ENCODE measurements around the gene KLHL29.

Gene KLHL29

DNA sequence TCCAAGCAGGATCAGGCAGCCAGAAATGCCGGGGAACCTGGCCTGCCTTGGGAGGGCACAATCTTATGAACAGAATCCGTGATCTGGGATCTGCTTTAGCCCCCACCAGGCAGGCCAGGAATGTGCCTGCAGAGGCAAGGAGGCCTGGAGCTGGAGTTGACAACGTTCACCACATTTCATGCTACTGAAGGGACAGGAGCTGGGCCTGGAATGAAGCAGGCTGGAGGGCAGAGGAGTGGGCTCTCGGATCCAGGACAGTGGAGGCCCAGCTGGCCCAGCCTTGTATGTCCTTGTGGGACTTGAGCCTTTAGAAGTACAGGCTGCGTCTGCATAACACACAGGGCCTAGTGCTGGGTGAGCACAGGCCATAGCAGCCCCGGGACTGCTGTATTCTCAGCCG, 91.8 kb downstream of the KLHL29 start:
- no peak for DNase-seq (ENCODE audit: low read depth in 2 of 2)

DNA sequence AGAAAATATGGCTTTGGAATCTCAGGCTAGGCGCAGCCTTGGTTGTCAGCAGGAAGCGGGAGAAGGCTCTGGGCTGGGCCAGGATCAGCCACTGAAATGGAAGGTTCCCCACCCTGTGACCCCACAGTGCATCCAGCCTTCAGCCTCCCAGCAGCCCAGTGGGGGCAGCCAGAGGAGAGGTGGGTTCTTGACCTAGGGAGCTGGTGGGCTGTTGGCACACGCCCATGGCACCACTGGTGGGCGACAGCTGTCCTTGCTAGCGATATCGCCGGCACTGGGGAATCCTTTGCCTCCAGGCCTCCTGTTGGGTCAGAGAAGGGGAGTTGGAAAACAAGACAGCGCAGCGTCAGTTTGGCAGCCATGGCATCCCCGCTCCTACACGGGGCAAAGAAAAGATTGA, 92.4 kb downstream of the KLHL29 start:
- DNase-seq (ENCODE audit: low read depth in 2 of 2), result no peak

DNA sequence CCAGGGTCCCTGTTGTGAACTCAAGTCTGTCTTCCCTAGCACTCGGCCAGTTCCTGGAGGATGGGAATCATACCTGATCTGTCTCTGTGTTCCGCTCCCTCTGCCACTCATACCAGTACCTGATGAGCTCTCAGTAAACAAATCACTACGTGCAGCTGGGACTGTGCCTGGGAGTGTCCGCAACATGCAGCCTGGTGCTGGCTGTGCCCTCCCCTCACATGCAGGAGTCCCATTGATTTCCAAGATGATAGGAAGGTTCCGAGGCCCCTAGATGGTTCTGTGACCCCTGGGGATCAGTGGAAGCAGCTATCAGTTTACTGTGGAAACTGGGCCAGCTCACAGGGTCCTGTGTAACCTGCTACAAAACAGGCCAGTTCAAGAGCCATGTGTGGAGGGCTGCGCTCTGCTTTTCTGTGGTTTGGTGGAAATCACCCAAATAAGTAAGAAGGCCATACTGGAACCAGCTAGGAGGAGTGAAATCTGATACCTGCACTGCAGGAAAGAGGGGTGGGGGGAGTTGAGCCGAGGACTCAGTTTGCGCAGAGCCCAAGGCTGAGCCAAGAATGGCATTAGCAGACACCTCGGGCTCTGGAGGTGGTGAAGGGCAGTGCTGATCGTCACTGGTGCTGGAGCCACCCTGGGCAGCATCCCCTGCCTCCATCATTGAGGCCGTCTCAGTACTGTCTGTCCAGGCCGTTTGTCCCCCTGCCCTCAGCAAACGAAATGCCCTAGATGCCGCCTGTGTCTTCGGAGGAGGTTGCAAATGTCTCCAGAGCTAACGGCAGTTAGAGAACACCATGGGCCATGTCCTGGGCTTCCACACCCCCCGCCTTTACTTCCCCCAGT, 93.3 kb downstream of the KLHL29 start:
- no peak for DNase-seq (ENCODE audit: low read depth in 2 of 2)

- no peak for DNase-seq (ENCODE audit: low read depth in 2 of 2)
These were observed 94.1 kb downstream of the KLHL29 start for GRCh38 chr2:23478933-23479683.

DNA sequence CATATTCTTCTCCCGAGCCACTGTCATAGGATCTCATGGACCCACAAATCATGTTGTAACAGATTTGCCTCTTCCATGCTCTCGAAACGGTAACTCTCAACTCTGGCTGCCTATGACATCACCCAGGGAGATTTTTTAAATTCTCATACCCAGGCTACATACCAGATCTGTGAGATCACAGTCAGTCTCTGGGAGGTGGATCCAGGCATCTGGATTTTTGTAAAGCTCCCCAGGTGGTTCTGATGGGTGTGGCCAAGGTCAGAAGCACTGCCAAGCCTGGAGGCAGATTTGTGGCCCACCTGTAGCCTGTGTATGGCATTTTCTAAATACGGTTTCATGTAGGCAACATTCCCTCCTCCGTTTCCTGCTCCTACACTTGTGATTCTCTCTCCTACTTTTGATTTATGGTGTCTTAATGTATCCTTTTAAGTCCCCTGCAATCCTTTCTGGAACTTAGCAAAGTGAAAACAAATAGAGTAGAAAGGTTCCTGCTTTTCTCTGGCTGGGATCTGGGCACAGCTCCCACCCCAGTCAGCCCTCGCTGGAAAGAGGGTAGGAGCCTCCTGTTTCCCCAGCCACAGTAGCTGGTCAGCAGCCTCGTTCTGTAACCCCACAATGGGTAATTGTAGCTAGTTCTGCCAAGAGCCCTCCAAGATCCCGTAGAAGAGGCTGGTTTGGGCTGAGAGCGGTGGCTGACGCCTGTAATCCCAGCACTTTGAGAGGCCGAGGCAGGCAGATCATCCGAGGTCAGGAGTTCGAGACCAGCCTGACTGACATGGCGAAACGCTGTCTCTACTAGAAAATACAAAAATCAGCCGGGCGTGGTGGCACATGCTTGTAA, 96.2 kb downstream of the KLHL29 start:
- DNase-seq (ENCODE audit: low read depth in 2 of 2), result no peak

DNA sequence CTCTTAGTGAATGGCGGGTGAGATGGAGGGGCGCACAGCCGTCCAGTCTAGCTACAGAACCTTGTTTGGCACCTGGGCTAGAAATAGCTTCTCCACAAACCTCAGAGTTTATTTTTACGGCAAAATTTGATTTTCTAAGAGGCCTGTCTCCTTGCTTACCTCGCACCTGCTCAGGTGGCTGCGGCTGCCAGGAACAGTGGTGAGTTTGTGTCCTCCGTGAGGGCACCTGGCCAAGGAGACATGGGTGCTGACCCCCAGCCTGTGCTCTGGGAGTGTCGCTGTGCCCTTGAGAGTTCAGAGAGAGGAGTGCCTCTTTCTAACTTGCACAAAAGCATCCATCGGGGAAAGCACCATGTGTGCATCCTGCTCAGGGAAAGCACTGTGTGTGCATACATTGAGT, 97.2 kb downstream of the KLHL29 start:
- DNase-seq (ENCODE audit: low read depth in 2 of 2), result no peak

DNA sequence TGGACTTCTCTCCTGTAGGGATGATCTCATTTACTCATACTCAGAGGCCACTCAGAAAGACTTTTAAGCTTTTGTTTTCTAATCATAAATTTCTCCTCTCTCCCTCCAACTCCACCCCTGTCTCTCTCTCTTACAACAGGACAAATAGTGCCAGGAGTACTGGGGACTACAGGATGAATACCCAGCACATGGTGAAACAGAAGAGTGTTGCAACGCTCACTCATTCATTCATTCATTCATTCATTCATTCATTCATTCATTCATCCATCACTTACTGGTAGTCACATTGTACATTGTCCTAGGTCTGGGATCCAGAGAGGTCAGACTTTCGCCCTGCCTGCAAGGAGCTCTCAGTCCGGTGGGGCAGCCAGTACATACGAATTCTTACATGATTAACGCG, 97.6 kb downstream of the KLHL29 start:
- DNase-seq (ENCODE audit: low read depth in 2 of 2), result no peak

DNA sequence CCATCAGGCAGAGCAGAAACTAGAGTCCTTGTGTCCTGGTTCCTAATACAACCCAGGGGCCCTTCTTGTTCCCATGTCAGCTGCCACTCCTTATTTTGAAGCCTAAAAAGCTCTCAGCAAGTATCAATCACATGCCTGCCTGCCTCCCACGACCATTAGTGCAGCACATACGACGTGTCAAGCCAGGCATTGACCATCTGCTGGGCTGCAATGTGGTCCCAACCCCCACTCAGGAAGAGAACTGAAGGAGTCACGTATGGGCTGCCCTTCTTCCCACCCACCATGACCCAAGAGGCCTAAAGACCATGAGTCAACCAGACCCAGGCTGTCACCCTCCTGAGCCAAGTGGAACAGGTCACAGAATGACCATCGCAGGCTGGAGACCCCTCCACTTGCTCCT, 98.8 kb downstream of the KLHL29 start:
- no peak for DNase-seq (ENCODE audit: low read depth in 2 of 2)

GRCh38 chr2:23484275-23484674, 99.3 kb downstream of the KLHL29 start:
- DNase-seq (ENCODE audit: low read depth in 2 of 2), result no peak

DNA sequence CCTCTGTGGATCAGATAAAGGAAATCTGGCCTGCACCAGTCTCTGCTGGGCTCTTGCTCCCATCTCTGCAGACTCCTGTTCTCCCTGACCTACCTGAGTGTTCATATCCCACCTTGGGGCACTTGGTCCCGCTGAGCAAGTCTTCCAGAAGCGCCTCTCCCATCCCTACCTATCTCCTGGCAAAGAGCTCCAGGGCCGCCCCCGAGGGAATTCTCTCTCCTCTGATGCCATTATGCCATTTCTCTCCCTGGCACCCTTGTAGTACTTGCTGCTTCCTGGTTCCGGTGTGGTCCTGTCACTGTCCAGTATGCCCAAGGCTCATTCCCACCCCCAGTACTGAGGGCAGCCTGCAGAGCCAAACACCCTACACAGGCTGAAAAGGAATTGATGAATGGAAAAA, 99.8 kb downstream of the KLHL29 start:
- DNase-seq (ENCODE audit: low read depth in 2 of 2), result no peak

- no peak for DNase-seq (ENCODE audit: low read depth in 2 of 2)
These were observed 100.3 kb downstream of the KLHL29 start for GRCh38 chr2:23485261-23485660.

GRCh38 chr2:23485841-23486683, 101.1 kb downstream of the KLHL29 start:
- no peak for DNase-seq (ENCODE audit: low read depth in 2 of 2)

GRCh38 chr2:23486684-23487075, 101.7 kb downstream of the KLHL29 start:
- no peak for DNase-seq (ENCODE audit: low read depth in 2 of 2)

DNA sequence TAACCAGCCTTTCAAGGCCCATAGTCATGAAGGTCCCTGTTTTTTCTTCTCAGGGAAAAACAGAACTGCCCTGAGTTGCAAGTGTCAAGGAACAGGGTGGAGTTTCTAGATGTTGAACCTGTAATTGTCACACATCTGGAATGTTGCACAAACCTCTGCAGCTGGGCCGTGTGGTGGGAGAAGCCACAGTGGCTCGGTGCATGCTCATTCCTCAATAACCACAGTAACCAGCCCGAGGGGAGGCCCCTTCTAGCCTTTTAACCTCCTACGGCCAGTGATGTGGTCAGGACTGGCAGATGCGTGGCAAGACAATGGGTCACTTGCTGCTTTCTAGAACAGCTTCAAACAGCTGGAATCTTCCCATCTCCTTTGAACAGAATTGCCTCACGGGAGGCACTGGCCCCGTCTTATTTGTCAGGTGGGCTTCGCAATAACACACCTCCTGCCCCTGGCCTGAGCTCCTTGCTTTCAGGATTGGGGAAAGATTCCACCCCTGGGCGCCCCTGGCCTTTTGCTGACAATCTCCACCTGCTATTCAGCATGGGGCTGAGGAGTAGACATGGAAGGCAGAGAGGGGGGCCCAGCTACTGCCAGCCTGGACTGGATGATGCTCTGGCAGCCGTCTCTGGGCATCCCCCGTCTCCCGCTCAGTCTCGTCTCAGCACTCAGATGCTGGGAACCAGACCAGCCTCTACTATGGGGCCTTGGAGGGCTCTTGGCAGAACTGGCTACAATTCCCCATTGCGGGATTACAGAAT, 102.9 kb downstream of the KLHL29 start:
- no peak for DNase-seq (ENCODE audit: low read depth in 2 of 2)

- DNase-seq (ENCODE audit: low read depth in 2 of 2), result no peak
These were observed 103.6 kb downstream of the KLHL29 start for GRCh38 chr2:23488584-23488983.

- no peak for DNase-seq (ENCODE audit: low read depth in 2 of 2)
These were observed 104.7 kb downstream of the KLHL29 start for GRCh38 chr2:23489471-23490322.

DNA sequence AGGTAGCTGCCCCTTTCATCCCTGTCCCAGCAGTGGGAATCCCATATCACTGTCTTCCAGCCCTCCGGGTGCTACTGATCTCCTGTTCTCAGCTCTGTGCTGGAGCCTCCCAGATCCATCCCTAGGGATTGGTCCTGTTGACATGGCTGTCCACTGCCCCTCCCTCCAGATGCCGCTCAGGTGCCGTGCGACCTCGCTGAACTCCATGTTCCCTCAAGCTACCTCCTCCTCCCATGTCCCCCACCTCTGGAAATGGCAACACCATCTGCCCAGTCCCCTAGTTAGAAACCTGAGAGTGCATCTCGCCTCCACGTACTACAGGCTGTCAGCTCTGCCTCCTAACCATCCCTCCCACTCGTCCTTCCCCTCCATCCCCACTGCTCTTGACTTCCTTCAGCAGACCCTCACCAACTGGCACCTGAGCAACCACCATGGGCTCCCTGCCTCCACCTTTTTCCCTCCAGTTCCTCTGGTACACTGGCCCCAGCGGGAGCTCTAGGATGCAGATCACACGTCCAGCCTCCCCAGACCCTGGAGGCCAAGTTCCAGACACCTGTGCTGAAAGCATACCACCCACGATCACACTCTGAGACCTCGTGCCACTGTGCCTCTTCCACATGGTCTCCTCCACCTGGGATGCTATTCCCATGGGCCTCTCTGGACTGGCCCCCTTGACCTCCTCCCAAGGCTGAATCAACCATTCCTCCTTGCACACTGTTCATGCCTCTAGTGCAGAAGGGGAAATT, 106.8 kb downstream of the KLHL29 start:
- no peak for DNase-seq (ENCODE audit: low read depth in 2 of 2)

GRCh38 chr2:23492337-23492675, 107.3 kb downstream of the KLHL29 start:
- DNase-seq (ENCODE audit: low read depth in 2 of 2), result no peak

DNA sequence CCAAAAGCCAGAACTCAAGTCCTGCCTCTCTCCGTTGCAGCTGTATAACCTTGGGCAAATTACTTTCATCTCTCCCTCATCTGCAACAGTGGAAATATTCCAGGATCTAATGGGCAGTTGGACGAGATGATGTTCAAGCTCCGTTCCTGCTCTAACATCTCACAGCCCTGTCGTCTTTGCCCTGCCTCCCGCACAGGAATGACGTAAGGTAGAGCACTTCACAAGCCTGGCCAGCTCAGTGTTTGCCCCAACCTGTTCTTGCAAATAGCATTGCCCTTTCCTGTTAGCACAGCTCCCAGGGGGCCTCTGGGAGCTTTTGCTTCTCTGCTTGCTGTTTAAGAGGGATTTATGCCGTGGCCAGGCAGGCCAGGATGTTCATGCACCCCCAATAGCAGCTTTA, 107.9 kb downstream of the KLHL29 start:
- no peak for DNase-seq (ENCODE audit: low read depth in 2 of 2)
